Fibroblast of skin of scalp (primary cell): ENCODE measurements around the gene TNNT1.
"Not testable (repeated sequence)": the region's sequence is repeated elsewhere in the genome, so short reads cannot be mapped to it uniquely, and the experiment has no call there.

ENCODE experiments used
- DNase-seq: peaks from one replicate; pipeline ENCODE4 v3.0.0-alpha.2; 2013

Gene TNNT1

GRCh38 chr19:55166530-55167268 lies 17.7 kb upstream of the TNNT1 start, which contains the start of gene DNAAF3:
TSS of gene DNAAF3 (minus strand) at chr19:55166613. CDS start at chr19:55166413, 200 bp downstream.
- peak; percentile 97 for DNase-seq

DNA sequence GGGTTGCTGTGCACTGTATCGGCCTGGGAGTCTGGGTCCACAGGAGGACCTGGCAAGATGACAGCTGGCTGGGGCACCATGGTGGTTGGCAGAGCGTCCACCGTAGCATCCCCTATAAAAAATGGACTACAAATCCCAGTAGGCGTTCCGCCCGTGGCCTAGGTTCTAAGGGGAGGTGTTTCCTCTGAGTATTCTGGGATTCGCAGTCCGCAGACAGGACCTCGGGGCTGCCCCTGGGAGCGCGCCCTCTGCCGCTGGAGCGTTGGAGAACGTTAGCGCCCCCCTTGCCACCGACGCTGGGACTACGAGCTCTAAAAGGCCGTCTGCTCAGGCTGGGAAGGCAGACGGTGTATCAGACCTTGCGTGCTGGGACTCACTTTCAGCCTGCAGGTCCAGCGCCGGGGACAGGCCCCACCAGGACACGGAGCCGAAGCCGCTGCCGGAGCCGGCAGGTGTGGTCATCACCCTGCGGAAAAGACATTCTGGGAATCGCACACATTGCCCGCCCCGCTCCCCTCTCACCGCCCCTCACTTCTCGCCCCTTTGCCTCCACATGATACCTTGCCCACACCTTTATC lies 17.0 kb upstream of the TNNT1 start:
- DNase-seq: peak; percentile 71

- DNase-seq: no peak
Observed at GRCh38 chr19:55161571-55162322, 12.7 kb upstream of the TNNT1 start.

DNA sequence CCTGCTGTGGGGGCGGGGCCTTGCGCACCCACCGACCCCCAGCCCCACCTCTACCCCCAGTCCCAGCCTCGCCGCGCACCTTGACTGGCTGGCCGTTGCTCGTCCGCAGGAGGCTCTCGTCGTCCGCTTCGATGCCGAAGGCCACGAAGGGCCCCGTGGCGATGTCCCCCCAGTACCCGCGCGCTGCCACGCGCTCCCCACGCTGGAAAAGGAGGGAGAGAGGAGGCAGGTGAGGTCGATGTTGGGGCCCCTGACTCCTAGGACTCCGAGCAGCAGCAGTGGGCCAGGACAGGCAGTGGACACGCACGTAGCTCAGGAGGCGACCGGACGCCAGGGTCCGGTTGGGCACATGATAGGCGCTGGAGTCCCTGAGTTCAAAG lies 12.0 kb upstream of the TNNT1 start:
- no peak for DNase-seq

DNA sequence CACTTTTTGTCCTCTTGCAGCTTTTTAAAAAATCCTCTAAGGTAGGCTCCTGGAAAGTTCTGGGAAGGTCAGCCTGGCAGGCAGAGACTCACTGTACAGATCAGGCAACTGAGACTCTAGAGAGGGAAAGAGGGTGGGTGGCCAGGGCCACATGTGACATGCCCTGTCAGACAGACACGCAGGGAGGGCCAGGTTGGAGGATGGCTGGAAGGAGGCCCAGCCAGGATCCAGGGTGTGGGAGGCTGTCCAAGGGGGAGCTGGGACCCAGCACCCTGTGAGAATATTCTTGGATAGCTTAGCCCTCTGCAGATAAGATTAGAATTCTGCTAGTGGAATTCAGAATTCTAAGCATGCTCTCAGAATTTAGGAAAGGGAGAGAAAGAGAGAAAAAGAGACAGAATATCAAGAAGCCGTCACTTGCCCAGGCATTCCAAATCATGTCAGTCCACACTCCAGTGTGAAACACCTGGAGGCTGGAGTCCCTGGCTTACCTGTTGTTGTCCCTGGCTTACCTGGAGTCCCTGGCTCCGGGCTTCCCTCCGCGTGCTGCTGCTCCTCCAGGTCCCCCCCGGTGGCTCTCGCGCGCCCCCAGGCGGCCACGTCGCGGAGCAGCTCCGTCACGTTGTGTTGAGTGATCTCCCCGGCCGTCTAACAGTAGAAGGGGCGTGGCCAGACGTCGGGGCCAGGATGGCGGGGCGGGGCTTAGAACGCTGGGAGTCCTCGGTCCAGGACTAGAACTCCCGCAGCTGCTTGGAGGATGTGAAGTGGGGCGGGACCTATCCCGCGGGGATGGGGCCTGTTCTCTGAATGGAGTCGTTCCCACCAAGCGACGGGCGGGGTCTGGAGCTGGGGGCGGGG lies 11.4 kb upstream of the TNNT1 start:
- DNase-seq: peak; percentile 81

- peak; percentile 50 for DNase-seq
Observed at GRCh38 chr19:55158848-55159749, 10.1 kb upstream of the TNNT1 start.

DNA sequence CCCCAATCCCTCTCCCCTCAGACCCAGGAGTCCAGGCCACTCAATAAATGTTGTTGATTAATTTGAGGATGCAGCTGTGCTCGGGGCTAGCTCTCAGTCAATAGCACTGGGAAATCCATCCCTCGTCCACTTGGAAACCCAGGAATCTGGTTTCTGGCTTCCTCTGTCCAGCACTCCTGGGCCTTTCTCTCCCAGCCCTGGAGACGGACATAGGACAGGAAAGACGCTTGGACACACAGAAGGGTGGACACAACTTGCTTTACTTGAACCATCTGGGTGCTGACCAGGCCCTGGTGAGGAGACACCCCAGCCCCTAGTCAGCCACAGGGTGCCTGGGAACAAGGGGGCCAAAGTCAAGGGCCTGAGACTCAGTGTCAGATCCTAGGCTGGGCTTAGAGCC lies 9.4 kb upstream of the TNNT1 start:
- DNase-seq: no peak

- no peak for DNase-seq
Observed at GRCh38 chr19:55157064-55157908, 8.3 kb upstream of the TNNT1 start, which contains the start of gene TNNI3. TSS of gene TNNI3 (minus strand) at chr19:55157732. CDS start at chr19:55157589, 143 bp downstream.

- peak; percentile 44 for DNase-seq
Observed at GRCh38 chr19:55156202-55157063, 7.4 kb upstream of the TNNT1 start.

GRCh38 chr19:55155784-55156183 lies 6.8 kb upstream of the TNNT1 start:
- DNase-seq: not testable (repeated sequence)

DNA sequence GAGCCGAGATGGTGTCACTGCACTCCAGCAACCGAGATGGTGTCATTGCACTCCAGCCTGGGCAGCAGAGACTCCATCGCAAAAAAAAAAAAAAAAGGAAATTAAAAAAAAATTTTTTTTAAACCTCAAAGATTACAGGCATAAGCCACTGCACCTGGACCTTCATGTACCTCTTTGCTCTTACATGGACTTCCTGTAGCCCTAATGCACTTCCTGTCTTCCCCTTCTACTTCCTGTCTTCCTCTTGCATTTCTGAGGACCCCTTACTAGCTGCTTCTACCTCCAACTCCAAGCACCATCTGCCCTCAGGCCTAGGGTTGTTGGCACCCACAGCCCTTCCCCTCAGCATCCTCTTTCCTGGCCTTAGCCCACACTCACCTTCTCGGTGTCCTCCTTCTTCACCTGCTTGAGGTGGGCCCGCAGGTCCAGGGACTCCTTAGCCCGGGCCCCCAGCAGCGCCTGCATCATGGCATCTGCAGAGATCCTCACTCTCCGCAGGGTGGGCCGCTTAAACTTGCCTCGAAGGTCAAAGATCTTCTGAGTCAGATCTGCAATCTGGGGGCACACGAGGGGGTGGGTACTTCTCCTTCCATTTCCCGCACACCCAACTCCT lies 4.8 kb upstream of the TNNT1 start:
- DNase-seq: no peak

GRCh38 chr19:55152017-55152416 lies 3.0 kb upstream of the TNNT1 start:
- no peak for DNase-seq

DNA sequence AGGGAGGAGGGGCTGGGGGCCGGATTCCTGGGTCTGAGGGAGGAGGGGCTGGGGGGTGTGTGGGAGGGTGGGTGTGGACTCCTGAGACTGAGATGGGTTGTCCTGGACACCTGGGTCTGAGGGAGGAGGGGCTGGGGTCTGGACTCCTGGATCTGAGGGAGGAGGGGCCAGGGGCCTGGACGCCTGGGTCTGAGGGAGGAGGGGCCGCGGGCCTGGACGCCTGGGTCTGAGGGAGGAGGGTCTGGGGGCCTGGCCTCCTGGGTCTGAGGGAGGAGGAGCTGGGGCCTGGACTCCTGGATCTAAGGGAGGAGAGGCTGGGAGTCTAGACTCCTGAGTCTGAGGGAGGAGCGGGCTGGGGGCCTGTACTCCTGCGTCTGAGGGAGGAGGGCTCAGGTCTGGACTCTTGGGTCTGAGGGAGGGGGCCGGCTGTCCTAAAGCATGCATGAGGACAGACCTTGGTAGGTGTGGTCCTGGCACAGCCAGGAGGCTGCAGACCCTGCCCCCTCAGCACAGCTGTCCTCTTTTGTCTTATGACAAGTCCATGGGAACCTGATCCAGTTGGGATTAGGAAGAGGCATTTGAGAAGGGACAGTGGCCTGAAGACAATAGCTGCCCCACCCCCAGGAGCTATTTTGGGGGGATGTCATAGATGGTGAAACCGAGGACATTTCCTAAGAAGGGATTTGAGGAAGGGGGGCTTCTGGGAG lies 1.3 kb downstream of the TNNT1 start:
- DNase-seq: no peak

GRCh38 chr19:55146705-55147273 lies 2.2 kb downstream of the TNNT1 start:
- DNase-seq: no peak

- peak; percentile 23 for DNase-seq
Observed at GRCh38 chr19:55146078-55146704, 2.8 kb downstream of the TNNT1 start.

DNA sequence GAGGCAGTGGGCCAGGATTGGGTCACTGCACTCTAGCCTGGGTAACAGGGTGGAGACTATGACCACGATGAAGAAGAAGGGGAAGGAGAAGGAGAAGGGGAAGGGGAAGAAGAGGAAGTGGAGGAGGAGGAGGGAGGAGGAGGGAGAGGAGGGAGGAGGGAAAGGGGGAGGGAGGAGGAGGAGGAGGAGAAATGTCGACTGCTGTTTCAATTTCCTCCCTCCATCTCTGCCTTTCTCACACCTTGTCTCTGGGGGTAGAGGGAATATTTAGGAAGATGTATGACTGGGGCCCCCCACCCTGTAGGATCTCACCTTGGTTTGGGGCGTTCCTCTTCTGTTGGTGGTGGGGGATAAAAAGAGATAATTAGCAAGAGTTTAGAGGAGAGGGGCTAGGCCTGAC lies 3.8 kb downstream of the TNNT1 start:
- DNase-seq: no peak

DNA sequence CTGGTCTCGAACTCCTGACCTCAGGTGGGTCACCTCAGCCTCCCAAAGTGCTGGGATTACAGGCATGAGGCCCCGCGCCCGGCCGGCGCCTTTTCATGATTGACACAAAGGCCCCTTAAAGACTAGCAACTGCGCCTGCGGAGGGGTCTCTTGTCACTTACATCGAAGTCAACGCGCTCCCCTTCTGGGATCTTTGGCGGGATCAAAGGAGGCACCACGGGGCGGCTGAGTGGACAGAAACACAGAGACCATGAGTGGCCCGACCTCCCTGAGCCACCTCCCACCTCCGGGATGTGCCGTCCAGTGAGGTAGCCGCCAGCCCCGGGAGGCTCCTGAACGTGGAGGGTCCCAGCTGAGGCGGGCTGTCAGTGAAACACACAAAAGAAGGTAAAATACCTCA lies 7.3 kb downstream of the TNNT1 start:
- no peak for DNase-seq

DNA sequence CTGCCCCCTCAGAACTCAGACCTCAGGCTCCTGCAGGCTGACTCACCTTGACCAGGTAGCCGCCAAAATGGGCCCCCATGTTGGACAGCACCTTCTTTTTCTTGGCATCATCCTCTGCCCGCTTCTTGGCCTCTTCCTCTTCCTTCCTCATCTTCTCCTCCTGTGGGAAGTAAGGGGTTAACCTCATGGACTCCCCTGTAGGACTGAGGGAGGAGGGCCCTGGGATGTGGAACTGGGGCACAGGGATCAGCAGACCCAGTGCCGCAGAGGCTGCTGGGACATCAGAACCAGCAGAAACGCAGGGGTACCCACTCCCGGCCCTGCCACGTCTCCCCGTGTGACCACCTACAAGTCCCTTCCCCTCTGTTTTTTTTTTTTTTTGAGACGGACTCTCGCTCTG lies 11.1 kb downstream of the TNNT1 start:
- no peak for DNase-seq
